IPS DF 4.7 (cell line): ENCODE results near the gene CD300H.
A peak's percentile ranks its signal among the peaks of the same experiment; 100 is the strongest.

ENCODE experiments used
- DNase-seq: peaks from one replicate; pipeline ENCODE4 v3.0.0-alpha.2; 2013; ENCODE audit warnings: low spot score; ENCODE audit errors: extremely low read depth

The CD300H gene

GRCh38 chr17:74550602-74551001 lies 16.7 kb downstream of the CD300H start:
- DNase-seq = no peak

GRCh38 chr17:74549343-74549742 lies 18.0 kb downstream of the CD300H start:
- DNase-seq = no peak

- DNase-seq = no peak
Observed at GRCh38 chr17:74547736-74548135, 19.6 kb downstream of the CD300H start.

GRCh38 chr17:74547264-74547663 lies 20.0 kb downstream of the CD300H start:
- DNase-seq = no peak

GRCh38 chr17:74546586-74546985 lies 20.7 kb downstream of the CD300H start:
- no peak for DNase-seq

GRCh38 chr17:74545843-74546230 lies 21.5 kb downstream of the CD300H start, which contains the start of gene CD300C:
Gene CD300C, minus strand, starts transcription at chr17:74546115. Its CDS starts 333 bp downstream, at chr17:74545782.
- DNase-seq = no peak

DNA sequence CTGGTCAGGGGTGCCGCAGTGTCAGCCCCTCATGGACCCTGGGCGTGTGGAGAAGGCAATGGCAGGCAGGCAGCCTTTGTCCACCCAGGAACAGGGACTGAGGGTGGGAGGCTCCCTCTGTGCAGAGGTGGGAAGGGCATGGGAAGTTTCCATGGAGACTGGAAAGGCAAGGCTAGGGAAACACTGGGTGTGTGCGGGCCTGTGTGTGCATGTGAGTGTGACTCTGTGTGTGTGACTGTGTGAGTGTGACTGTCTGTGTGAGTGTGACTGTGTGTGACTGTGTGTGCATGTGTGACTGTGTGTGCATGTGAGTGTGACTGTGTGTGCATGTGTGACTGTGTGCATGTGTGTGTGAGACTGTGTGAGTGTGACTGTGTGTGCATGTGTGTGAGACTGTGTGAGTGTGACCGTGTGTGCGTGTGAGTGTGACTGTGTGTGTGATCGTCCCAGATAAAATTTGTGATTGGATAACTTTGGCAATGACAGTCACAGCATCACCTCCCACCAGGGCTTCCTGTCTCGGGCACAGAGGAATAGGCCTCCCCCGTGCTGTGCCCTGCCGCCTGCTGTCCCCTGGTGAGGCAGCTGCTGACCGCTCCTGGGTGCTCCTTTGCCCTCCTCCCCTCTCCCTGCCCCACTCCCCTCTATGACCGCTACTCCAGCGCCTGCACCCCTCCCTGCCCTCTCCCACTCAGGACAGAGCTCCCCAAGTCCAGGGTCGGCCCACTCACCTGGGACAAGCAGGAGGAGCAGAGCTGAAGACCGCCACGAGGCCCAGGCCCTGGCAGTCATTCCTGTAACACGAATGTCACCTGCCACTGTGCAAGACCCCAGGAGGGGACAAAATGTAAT lies 22.1 kb downstream of the CD300H start:
- DNase-seq = no peak

- no peak for DNase-seq
Observed at GRCh38 chr17:74543891-74544760, 23.2 kb downstream of the CD300H start.

DNA sequence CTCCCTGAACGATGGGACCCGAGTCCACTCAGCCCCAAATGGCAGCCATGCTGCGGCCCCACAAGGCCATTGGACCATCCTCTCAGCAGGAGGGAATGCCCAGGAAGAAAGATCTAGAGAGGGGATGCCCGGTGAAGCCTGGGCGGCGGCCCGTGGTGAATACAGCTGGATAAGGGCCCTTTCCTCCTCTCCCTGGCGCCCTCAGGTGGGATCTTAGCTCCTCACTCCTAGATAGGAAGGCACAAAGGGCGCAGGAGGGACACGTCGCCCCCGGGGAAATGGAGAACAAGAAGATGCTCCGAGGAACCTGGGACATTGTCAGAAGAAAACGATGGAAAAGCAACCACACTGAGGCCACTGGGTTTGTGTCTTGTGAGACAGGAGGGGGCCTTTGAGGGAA lies 23.9 kb downstream of the CD300H start:
- no peak for DNase-seq

DNA sequence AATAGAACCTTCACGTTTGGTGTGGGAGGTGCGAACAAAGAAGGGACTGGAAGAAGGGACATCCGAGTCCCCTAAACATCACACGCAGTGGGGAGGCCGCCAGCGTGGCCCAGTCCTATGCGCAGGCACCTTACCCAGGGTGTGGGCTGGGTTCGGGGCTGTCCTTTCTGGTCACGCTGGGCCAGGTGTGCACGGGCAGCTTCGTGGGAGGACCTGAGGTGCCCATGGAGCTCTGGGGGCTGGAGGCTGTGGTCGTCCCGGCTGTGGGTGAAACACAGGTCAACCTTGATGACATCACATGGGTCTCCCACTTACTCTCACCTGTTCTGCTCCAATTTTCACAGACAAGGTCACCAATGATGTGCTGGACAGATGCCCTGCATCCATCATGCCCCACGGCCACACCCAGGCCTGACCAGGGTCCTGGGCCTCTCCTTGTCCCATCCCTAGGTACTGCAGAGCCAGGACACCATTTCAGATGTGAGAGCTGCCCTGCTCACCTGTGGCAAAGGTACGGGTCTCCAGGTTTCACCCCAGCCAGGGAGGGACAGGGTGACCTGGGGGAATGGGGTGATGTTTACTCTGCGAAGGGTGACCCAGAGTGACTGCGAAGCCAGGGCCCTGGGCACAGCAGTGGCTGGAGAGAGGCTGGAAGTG lies 24.5 kb downstream of the CD300H start:
- no peak for DNase-seq

DNA sequence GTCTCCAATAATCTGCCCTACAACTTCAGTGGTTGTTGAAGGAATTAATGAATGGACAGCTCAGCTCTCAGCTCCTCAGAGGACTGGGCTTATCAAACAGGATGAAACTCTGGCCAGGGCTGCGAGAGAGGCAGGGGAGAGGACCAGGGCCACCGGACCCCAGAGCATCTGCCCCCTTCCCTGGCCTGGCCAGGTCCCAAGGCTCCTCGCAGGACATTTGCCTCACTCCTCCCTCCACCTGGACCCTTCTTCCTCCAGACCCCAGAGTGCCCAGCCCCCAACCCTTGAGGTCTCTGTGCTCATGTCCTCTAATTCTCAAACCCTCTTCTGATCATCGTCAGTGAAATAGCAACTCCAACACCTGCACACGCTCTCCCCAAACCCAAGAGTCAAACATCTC lies 25.1 kb downstream of the CD300H start:
- DNase-seq = no peak

- no peak for DNase-seq
Observed at GRCh38 chr17:74541176-74542111, 25.9 kb downstream of the CD300H start.

DNA sequence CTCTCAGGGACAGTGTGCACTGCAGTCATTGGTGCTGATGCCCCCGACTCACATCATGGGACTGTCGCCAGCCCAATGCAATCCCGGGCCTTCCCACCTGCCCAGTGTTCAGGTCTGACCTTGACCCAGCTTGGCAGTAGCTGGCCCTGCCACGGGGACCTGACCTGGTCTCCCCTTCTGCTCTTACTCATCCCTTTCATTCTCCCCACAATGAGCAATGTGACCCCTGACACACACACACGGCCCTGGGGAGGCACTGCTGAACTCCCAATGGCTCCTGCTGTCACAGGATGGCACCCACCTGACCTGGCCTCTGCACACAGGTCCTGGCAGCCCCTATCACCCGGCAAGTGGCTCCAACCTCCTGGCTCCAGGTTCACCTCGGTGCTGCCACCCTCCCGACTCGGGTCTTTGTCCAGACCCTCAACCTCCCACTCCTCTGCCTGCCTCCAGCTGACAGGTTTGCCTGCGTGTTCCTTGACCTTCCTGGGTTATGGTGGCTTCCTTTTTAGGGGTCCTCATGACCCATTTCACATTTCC lies 28.0 kb downstream of the CD300H start:
- DNase-seq = no peak

DNA sequence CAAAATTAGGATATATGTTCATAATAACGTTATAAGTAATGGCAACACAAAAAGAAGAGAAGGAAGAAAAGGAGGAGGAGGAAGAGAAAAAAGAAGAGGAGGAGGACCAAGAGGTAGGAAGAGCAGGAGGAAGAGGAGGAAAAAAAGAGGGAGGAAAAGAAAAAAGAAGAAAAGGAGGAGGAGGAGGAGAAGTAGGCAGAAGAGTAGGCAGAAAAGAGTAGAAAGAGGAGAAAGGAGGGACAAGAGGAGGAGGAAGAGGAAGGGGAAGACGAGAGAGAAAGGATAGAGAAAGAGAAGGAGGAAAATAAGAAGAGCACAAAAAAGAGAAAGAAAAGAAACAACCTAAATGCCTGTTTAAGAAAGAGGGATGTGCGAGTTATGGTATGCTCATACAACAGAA lies 30.4 kb downstream of the CD300H start:
- no peak for DNase-seq

DNA sequence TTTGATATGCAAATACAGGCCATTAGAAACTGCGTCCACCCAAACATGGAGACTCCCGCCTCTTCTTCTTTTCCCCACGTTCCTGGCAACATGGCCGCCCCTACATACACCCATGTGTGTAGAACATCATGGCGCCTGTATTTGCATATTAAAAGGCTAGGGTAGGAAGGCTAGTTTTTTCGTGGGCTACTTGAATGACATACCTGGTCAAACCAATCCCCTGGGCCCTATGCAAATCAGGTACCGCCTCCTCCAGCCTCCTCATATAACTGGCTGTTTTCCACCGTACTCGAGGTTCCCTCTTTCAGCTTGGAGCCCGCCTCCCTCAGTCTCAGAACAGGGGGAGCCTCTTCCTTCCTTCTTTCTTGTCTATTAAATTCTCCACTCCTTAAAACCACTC lies 35.2 kb downstream of the CD300H start:
- DNase-seq = peak; percentile 41

GRCh38 chr17:74531231-74531761 lies 36.0 kb downstream of the CD300H start, which contains the start of gene CD300LB:
Gene CD300LB, minus strand, starts transcription at chr17:74531475. Its CDS starts 125 bp downstream, at chr17:74531350.
- DNase-seq = no peak

GRCh38 chr17:74530831-74531150 lies 36.5 kb downstream of the CD300H start:
- DNase-seq = no peak

- DNase-seq = no peak
Observed at GRCh38 chr17:74529243-74529642, 38.1 kb downstream of the CD300H start.

GRCh38 chr17:74528491-74529199 lies 38.7 kb downstream of the CD300H start:
- DNase-seq = no peak

DNA sequence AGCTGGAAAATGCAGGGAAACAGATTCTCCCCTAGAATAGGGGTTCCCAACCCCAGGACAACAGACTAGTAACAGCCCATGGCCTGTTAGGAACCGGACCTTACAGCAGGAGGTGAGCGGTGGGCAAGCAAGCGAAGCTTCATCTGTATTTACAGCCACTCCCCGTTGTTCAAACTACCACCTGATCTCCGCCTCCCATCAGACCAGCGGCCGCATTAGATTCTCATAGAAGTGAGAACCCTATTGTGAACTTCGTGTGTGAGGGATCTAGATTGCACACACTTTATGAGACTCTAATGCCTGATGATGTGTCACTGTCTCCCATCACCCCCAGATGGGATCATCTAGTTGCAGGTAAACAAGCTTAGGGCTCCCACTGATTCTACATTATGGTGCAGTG lies 39.6 kb downstream of the CD300H start:
- no peak for DNase-seq
